HG03095 (cell line): ENCODE measurements around the gene CD209.
"Not testable (repeated sequence)": the region's sequence is repeated elsewhere in the genome, so short reads cannot be mapped to it uniquely, and the experiment has no call there.

Experiments used
- ATAC-seq: cut with Tn5 transposase; IDR thresholded peaks from one replicate; pipeline ENCODE4 v1.9.1; 2021; ENCODE audit warnings: moderate library complexity; ENCODE audit not compliant: unreplicated experiment

Gene CD209

DNA sequence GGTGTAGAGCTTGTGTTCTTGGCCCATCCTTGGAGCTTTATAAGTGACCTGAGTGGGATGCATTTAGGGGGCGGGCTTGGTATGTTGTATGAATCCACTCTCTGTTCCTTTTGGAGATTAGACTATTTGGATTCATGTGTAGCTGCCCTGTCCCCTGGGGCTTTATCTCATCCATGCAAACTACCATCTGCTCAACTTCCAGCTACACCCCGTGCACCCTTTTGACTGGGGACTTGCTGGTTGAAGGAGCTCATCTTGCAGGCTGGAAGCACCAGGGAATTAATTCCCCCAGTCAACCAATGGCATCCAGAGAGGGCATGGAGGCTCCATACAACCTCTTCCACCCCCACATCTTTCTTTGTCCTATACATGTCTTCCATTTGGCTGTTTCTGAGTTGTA lies 21.8 kb upstream of the CD209 start:
- ATAC-seq: no peak

DNA sequence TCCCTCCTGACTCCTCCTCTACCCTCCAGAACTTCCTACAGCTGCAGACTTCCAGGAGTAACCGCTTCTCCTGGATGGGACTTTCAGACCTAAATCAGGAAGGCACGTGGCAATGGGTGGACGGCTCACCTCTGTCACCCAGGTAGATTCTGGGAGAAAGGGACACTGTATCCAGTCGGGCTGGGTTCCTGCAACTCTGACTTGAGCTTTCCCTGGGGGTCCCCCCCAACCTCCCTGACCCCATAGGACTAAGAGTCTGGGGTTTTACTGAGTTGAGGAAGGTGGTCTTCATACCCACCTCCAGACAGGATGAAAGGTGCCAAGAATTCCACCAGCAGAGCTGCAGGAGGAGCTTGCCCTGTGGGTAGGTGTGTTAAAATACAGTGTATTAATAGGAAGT lies 20.2 kb upstream of the CD209 start:
- ATAC-seq: no peak

DNA sequence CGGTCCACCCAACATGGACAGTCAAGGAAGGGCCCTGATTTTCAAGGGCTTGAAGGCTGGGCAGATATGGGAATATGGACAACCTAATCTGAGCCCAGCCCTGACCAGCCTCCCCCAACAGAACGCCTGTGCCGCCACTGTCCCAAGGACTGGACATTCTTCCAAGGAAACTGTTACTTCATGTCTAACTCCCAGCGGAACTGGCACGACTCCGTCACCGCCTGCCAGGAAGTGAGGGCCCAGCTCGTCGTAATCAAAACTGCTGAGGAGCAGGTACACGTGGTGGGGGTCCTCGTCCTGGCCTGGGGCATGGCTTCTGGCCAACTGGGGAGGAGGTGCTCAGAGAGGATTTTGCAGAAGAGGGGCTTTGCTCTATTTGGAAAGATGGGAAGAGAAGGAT lies 19.2 kb upstream of the CD209 start:
- no peak for ATAC-seq

DNA sequence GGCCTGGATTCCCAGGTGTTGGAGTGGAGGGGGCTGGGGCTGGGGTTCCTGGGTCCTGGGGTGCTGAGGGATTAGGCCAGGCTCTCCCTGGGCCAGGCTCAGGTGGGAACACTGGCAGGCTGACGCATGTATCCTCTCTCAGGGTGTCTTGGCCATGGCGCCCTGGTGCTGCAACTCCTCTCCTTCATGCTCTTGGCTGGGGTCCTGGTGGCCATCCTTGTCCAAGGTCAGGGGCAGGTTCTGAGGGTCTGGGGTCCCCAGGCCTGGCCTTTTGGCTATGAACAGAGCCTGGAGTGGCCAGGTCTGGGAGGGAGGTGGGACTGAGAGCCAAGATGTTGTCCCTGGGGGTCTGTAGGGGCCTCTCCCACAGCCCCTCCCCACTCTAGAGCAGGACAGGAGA lies 17.7 kb upstream of the CD209 start:
- ATAC-seq: not testable (repeated sequence)

DNA sequence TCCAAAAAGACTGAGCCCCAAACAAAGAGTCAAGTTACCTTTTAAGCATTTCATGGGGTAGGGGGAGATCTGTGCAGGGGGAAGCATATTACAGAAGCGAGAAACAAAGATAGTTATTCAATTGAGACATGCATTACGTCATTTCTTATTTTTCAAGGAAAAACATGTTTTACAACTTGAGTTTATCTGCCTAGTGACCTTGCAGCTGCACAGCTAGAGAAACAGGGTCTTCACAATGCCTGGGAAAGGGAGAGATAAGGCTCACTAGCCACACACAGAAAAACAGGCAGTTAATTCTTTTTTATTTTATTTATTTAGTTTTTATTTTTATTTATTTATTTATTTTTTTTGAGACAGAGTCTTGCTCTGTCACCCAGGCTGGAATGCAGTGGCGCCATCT lies 16.8 kb upstream of the CD209 start:
- not testable (repeated sequence) for ATAC-seq

DNA sequence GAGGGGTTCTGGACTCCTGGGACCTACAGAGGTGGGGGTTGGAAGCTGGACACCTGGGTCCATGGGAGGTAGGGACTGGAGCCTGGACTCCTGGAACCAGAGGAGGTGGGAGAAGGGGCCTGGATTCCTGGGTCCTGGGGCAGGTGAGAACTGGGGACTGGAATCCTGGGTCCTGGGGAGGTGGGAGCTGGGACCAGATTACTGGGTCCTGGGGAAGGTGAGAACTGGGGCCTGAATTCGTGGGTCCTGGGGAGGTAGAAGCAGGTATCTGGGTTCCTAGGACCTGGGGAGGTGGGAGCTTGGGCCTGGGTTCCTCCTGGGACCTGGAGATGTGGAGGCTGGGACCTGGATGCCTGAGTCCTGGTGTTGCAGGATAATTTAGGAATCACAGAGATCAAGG lies 16.4 kb upstream of the CD209 start:
- ATAC-seq: no peak

DNA sequence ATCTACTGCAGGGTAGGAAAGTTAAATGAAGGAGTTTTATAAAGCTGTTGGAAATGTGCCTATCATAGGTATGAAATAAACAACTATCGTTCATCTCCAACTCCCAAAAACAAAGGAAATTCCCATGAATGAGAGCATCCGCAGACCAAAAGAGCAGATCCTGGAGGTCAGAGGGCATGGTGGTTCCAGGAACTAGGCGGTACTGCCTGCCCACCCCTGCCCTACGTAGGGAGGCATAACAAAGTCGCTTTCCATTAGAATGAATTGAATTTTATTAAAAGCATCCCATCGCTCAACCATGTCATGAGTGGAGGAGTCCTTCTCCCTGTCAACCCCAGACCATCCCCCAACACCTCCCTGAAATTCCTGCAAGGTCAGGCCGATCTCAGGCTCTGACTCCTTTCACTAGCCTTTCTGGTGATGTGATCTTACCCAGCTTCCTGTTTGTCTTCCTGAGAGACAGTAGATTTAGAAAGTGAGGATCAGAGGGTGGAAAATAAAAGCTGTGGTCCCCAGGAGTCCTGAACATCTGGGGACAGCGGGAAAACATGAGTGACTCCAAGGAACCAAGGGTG lies 15.5 kb upstream of the CD209 start, which contains the start of gene CLEC4M:
Gene CLEC4M (plus strand): TSS at position 525 of the 575 bp plus-strand sequence. CDS start 24 bp downstream, at position 549.
- no peak for ATAC-seq

DNA sequence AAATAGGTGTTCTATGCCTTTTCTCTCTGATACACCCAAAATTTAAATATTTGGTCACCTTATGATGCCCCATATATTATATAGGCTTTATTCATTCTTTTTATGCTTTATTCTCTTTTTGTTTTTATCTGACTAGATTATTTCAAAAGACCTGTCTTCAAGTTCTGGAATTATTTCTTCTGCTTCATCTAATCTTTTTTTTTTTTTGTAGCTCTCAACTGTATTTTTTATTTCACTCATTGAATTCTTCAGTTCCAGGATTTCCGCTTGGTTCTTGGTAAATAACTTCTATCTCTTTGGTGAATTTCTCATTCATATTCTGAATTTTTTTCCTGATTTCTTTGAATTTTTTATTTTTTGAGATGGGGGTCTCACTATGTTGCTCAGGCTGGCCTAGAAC lies 11.8 kb upstream of the CD209 start:
- no peak for ATAC-seq

DNA sequence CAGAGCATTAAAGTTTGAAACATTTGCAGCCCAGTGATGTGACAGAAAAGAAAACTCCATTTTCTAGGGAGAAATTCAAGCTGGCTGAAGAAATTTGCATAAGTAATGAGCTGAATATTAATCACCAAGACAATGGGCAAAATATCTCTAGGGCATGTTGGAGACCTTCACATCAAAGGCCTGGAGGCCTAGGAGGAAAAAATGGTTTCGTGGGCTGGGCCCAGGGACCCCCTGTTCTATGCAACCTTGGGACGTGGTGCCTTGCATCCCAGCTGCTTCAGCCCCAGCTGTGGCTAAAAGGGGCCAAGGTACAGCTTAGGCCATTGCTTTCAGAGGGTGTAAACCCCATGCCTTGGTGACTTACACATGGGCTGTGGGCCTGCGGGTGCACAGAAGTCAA lies 10.0 kb upstream of the CD209 start:
- no peak for ATAC-seq

DNA sequence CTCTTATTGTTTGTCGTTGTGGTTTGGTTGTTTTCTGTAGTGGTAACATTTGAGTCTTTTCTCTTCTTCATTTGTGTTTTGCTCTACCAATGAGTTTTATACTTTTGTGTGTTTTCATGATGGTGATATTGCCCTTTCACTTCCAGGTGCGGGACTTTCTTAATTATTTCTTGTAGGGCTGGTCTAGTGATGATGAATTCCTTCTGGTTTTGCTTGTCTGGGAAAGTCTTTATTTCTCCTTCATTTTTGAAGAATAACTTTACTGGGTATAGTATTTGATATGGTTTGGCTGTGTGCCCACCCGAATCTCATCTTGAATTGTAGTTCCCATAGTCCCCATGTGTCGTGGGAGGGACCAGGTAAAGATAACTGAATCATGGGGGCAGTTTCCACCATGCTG lies 8.9 kb upstream of the CD209 start:
- ATAC-seq: no peak

DNA sequence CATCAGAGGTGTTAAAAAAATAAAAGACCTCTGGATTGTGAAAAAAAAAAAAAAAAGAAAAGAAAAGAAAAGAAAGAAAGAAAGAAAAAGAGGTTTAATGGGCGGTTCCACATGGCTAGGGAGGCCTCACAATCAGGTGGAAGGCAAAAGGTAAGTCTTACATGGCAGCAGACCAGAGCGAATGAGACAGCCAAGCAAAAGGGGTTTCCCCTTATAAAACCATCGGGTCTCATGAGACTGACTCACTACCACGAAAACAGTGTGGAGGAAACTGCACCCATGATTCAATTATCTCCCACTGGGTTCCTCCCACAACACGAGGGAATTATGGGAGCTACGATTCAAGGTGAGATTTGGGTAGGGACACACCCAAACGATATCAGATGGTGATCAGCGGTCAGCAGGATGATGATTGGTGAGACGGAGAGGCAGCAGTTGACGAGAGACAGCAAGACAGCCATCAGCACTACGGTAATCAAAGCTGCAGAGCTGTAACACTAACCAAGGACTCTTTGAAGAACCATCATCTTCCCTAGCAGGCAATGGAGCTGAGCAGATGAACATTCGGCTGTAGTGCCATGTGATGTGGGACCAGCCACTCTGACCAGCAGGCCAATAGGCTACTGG lies 3.9 kb upstream of the CD209 start:
- ATAC-seq: no peak

DNA sequence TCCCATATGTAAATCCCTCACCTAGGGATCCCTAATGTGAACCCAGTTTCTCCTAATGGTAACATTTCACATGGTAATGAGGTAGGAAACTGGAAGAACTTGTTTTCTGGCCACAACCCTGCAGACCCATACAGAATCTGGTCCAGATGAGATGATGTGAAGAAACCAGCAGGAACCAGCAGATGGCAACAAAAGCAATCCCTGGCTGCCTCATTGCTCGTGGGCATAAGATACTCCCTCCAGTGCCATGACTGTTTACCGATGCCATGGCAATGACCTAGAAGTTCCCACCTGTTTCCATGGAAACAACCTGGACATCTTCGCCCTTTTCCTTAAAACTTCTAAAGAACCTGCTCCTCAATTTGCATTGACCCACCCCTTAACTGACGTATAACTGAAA lies 1.4 kb upstream of the CD209 start:
- ATAC-seq: no peak

DNA sequence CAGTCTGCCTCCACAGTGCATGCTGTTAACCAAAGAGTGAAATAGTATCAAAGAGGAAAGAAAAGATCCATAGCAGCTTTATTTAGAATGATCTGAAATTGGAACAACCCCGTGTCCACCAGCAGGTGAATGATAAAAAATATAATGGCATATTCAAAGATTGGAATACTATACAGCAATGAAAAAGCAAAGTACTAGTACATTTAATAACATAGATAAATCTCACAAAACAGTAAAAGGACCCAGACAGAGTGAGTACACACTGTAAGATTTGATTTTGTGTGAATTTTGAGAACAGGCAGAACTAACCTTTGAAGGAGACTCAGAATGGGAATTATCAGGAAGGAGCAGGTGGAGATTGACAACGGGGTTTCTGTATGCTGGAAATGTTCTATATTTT lies 837 bp upstream of the CD209 start:
- ATAC-seq: no peak

DNA sequence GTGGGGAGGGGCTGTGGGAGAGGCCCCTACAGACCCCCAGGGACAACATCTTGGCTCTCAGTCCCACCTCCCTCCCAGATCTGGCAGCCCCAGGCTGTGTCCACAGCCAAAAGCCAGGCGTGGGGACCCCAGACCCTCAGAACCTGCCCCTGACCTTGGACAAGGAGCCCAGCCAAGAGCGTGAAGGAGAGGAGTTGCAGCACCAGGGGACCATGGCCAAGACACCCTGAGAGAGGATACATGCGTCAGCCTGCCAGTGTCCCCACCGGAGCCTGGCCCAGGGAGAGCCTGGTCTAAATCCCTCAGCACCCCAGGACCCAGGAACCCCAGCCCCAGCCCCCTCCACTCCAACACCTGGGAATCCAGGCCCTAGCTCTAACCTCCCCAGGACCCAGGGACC lies 1.0 kb downstream of the CD209 start:
- not testable (repeated sequence) for ATAC-seq

DNA sequence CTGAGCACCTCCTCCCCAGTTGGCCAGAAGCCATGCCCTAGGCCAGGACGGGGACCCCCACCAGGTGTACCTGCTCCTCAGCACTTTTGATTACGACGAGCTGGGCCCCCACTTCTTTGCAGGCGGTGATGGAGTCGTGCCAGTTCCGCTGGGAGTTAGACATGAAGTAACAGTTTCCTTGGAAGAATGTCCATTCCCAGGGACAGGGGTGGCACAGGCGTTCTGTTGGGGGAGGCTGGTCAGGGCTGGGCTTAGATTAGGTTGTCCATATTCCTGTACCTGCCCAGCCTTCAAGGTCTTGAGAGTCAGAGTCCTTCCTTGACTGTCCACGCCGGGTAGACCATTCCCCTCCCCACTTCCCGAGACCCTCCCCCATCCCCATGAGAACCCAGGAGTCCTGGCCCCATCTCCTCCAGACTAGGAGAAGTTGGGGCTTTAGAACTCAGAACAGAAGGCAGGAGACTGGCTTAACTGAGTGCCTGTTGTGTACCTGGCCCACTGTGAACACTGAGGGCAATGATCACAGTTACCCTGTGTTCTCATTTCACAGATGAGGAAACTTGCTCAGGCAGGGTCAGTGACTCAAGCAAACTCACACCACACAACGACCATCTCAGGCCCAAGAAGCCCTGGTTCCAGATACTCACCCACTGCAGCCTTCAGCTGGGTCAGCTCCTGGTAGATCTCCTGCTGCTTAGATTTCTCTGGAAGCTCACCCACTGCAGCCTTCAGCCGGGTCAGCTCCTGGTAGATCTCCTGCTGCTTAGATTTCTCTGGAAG lies 2.3 kb downstream of the CD209 start:
- ATAC-seq: no peak

DNA sequence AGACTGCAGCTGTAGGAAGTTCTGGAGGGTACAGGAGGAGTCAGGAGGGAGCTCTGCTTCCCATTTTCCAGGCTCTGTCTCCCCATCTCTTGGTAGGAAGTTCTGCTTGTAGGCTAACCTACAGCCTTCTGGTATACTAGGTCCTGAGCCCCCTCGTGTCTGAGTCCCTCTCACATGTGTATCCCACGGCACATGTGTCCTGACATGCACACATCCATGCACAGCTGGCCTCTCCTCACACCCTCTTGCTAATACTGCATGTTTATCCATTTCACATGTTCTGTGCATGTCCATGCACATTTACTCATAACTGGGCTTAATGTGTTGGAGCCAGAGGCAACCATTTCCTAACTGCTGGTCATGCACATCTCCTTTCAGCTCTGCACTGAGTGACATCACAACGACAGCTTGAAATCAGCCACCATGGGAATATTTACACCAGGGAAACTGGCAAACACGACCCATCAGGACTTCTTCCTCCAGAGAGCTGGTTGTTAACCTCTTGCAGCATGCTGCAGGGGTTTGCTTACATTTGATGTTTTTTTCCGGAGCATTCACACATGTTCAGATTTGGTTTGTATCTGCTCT lies 3.0 kb downstream of the CD209 start:
- no peak for ATAC-seq

DNA sequence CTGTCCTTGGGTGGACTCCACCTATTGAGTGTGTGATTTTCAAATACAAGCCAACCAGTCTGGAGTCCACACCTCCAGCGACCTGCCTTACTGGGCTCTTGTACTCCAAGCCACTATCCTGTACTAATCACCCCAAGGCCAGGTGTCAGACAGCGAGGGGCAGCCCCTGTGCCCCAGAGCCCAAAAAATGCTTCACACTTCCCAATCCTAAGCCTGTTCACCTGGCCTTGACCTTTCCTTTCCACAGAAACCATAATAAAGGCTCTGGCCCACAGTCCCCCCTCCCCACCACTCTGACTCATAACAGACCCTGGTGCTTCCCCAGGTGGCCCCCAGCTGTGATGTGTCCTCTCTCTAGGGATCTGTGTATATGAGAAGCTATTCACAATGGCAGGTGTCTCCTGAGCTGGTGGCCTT lies 3.9 kb downstream of the CD209 start:
- peak; percentile 69 for ATAC-seq

DNA sequence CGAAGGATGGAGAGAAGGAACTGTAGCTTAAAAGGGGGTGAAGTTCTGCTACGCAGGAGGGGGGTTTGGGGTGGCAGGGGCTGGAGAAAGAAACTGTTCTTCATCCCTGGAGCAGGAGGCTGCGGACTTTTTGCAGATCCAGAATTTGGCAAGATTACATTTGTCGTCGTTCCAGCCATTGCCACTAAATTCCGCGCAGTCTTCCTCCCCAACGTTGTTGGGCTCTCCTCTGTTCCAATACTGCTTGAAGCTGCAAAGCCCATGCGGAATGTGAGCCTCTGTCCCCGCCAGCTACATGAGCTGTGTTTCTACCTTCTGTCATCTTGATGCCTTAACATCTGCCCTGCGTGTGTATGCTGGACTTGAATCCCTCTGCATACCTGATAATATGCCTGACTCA lies 4.3 kb downstream of the CD209 start:
- no peak for ATAC-seq

DNA sequence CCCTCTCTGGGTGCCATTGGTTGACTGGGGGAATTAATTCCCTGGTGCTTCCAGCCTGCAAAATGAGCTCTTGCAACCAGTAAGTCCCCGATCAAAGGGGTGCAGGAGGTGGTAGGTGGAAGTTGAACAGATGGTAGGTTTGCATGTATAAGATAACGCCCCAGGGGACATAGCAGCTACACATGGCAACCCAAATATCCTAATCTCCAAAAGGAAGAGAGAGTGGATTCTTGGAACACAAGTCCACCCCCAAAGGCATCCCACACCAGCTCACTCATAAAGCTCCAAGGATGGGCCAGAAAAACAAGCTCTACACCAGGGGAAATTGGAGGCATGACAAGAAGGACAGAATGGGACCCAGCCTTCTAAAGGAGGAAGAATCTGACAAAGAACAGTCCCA lies 4.8 kb downstream of the CD209 start:
- ATAC-seq: no peak

DNA sequence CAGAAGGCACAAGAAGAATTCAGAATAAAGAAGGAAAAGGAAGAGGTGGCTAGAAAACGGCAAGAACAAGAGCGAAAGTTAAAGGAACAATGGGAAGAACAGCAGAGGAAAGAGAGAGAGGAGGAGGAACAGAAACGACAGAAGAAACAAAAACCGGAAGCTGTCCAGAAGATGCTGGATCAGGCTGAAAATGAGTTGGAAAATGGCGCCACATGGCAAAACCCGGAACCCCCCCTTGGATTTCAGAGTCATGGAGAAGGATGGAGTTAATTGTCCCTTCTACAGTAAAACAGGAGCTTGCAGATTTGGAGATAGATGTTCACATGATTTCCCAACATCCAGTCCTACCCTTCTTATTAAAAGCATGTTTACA lies 6.7 kb downstream of the CD209 start:
- no peak for ATAC-seq

DNA sequence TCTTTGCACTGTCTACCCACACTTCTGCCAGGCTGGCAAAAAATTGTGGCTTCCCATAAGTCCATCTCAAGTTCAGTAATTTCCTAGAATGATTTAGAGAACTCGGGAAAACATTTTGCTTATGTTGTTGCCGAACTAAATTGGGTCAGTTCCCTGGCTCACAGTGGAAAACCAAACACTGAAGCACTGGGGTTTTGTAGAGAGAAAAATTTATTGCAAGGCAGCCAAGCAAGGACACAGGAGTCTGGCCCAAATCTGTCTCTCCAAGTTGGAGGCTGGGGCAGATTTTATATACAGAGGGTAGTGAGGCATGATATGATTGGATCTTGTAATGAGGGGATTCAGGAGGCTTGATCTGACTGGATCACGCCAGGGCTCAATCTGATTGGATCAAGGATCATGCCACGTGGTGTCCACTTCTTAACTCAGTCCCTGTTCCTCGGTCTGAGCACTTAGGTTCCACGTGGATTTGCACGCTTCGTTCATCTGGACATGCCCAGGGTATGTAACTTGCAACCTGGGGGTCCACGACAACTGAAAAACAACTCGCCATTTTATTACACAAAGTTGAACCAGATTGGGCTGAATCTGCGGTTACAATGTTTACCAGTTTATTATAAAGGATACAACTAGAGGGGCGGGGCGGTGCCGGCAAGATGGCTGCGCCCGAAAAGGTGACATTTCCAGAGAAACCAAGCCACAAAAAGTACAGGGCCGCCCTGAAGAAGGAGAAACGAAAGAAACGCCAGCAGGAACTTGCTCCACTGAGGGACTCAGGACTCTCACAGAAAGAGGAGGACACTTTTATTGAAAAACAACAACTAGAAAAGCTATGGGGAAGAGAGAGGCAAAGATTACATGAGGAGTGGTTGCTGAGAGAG lies 7.3 kb downstream of the CD209 start:
- no peak for ATAC-seq
